NCI-H1048 (cell line): ENCODE results near the gene ENSA.
A peak's percentile ranks its signal among the peaks of the same experiment; 100 is the strongest.
"Not testable (repeated sequence)": the region's sequence is repeated elsewhere in the genome, so short reads cannot be mapped to it uniquely, and the experiment has no call there.

ENCODE experiments used
- DNase-seq: peaks from one replicate; lab custom pipeline; 2025; lab: John Stamatoyannopoulos, UW

ENSA gene

GRCh38 chr1:150580966-150581365 lies 48.4 kb downstream of the ENSA start:
- DNase-seq = not testable (repeated sequence)

- no peak for DNase-seq
Observed at GRCh38 chr1:150579945-150580642, 49.3 kb downstream of the ENSA start.

DNA sequence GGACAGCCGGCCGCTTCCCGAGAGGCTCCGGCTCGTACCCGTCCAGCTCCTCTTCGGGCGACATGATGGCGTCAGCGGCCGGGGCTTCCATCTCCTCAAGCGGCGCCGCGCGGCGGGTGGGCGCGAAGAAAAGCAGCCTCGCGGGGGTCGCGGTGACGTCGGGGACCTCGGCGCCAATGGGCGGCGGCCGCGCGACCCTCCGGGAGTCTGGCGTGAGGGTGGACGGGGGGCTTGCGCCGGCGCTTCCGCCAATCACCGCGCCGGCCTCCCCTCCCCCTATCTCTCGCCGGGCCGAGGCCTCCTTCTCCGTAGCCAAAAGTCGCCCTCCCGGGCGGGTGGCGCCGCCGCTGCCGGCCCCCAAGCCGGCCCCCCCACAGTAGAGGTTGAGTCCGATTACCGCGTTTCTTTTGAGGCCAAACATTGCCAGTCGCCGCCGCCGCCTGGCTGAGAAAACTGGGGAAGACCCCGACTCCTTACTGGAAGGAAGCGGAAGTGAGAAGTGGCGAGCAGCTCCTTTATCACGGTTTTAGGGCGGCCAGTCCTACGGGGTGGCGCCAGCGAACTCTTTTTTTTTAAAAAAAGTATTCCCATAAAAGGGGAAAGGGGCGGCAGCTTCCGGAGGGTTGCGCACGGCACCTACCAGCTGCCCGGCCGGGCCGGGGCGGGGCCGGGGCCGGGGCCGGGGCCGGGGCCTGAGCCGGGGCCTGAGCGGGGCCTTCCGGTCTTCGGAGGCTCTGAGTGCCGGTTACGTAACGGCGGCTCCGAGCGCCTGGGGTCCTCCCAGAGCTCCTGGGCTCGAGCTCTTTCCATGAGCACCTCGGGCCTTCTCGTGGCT lies 50.1 kb downstream of the ENSA start, which contains the start of gene MCL1:
TSS of gene MCL1 (minus strand) at position 501 of the 835 bp plus-strand sequence. CDS start at position 421, 80 bp downstream.
- peak; percentile 97 for DNase-seq

DNA sequence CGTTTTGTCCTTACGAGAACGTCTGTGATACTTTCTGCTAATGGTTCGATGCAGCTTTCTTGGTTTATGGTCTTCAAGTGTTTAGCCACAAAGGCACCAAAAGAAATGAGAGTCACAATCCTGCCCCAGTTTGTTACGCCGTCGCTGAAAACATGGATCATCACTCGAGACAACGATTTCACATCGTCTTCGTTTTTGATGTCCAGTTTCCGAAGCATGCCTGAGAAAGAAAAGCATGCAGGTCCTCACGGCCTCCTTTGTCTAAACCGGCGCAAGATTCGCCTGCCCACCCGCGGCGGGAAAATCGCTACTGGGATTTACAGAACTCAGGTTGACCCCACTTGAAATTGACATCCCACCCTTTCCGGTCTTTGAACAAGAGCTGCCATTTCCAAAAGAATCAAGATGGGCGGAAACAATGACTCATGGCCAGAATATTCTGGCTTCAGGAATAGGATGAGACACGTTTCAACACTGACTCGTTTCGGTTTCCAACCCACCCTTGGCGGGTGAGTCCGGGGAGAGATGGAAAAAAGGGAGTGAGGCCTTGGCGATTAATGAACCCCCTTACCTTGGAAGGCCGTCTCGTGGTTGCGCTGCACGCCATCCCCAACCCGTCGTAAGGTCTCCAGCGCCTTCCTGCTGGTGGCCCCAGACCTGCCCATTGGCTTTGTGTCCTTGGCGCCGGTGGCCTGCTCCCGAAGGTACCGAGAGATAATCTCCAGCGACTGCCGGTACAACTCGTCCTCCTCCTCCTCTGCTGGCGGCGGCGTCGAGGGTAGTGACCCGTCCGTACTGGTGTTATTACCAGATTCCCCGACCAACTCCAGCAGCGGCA lies 50.9 kb downstream of the ENSA start:
- no peak for DNase-seq

DNA sequence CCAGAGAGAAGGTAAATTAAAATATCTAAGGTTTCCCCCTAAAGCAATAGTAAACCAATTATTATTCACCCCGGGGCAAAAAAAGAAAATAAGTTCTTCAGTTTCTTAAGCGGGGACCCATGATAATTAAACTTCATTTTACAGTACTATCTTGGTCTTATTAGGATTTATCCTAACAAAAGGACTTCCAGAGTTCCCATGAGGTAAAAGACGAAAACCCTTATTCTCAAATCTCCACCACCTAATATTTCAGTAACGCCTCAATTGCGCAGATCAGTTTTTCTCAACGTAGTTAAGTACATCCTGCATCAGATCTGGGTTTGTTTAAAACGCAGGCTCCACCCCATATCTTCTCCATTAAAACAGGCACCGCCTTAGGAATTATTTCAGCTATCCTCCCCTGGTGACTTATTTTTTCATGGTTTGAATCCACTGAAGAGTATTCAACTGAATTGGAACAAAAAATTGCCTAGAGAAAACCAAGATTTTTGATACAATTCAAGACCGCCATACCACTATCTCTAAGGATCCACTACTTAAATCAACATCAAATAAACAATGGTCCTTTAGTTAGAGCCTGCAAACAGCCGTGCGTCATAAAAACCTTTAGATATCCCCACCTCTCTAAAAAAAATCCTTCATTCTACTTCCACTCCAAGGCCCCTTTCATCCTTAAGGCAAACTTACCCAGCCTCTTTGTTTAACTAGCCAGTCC lies 51.7 kb downstream of the ENSA start:
- DNase-seq = no peak

- no peak for DNase-seq
Observed at GRCh38 chr1:150576794-150577556, 52.4 kb downstream of the ENSA start.

DNA sequence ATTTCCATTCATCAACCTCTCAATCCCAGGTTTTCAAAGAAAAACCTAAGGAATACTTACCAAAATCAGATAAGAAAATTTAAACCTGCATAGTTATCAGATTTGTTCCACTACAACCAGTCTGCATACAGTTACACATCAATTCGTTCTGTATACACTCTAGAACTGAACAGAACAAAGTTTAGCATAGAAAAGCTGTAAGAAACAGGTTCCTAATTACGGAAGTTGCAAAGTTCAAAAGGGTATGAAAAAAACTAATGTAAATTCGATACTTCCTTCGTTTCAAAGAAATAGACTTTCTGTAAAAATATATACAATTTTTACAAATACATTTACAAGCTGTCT lies 53.1 kb downstream of the ENSA start:
- no peak for DNase-seq

- DNase-seq = no peak
Observed at GRCh38 chr1:150575518-150576366, 53.7 kb downstream of the ENSA start.

DNA sequence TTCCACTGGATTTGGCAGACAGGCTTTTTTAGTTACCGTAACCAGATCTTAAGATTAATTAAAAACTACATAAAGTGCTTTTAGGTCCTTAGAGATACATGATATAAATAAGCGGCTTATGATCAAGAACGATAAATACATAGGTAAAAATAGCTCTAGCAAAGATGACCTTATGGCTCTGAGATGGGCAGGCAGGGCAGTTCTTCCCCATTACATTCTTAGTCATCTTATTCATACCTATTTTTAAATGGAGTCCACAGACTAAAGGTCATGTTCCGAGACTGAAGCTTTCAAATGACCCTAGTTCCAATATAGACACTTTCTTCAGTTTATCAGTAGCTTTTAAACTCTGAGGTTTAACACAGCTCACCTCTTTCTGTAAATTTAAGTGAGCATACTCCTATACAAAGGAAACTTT lies 54.3 kb downstream of the ENSA start:
- DNase-seq = no peak

GRCh38 chr1:150574260-150575071 lies 54.9 kb downstream of the ENSA start:
- no peak for DNase-seq

- not testable (repeated sequence) for DNase-seq
Observed at GRCh38 chr1:150573648-150574071, 55.8 kb downstream of the ENSA start.

DNA sequence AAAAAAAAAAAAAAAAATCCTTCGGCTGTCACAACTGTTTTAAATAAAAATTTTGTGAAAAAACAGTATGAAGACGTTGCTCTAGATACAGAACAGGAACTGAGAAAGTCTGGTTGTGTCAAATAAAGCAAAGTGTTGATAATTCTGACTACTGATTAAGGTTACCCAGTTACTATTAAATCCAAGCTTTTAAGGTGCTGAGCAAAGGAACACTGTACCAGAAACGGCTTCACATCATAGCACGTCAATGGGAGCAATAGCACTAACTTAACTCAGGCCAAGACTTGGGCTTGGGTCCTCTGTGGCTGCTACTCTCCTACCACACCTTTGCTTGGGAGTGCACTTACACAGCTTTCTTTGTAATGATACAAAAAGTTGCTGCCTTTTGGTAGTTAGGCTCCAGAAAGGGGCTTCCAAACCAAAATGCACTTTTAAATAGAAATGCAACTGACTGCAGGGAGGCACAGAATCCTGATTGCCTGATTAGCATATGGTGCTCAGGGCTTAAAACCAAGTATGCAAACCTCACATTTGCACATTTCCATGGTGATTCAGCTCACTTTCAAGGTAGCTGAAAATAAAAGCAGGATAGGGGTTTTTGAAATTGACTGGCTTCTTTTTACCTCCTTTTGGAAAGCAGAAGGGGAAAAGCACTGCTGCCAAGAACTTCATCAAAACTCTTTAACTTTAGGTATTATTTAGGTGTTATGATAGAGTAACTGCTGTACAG lies 56.3 kb downstream of the ENSA start:
- DNase-seq = no peak
